Adrenal gland (tissue), 19 donors: Measurements from ENCODE around the gene ORC5. TPM values are rescaled to one million over a fixed set of nuclear protein-coding genes. Genes with fewer than 3 reads are reported as not detected.

Source experiments
- DNase-seq, 7 donors: peaks; one replicate each; pipeline ENCODE4 v3.0.0-alpha.2; 2019 to 2020
- H3K27ac ChIP-seq, 5 donors: fragments of 200-600 bp; sonication (generic) in 4 of 5; 1 replicate in 3 of 5; 2 replicates in 2 of 5; pipeline versions ENCODE4 v1.5.1 to v1.8.0; 2016 to 2020; ENCODE audit warnings: mild to moderate bottlenecking in 1 of 5
- H3K27me3 ChIP-seq: fragments of 200-600 bp; 2 replicates; pipeline ENCODE4 v1.8.0; 2021
- H3K36me3 ChIP-seq, 2 donors: fragments of 200-600 bp; replicated peaks in 1 of 2; 1 replicate in 1 of 2; 2 replicates in 1 of 2; pipeline versions ENCODE4 v1.5.1 to v1.8.0; 2018 to 2022
- H3K4me1 ChIP-seq, 2 donors: fragments of 200-600 bp; replicated peaks in 1 of 2; 1 replicate in 1 of 2; 2 replicates in 1 of 2; pipeline versions ENCODE4 v1.5.1 to v1.8.0; 2018 to 2021
- H3K4me3 ChIP-seq, 4 donors: fragments of 200-600 bp; sonication (generic) in 3 of 4; one replicate each; pipeline ENCODE4 v1.5.1; 2016 to 2018
- H3K9me3 ChIP-seq, 3 donors: fragments of 200-600 bp; sonication (generic) in 1 of 3; replicated peaks in 1 of 3; 1 replicate in 2 of 3; 2 replicates in 1 of 3; pipeline versions ENCODE4 v1.5.1 to v1.8.0; 2016 to 2021
- POLR2A ChIP-seq, 2 donors: fragments of 450-650 bp; IDR thresholded peaks; one replicate each; pipeline ENCODE4 v1.6.1; 2017; ENCODE audit warnings: antibody characterized with exemption in 2 of 2, mild to moderate bottlenecking in 2 of 2, moderate library complexity in 1 of 2
- whole genome bisulfite sequencing, 4 donors: extraction: QIAGEN DNeasy Blood & Tissue Kit in 2 of 4; methylation state at CpG; one replicate each; pipeline versions ENCODE4 v1.1.5 to v1.1.7; 2013 to 2017; 5-methylcytosine and 5-hydroxymethylcytosine counted together
- intact Hi-C, 2 donors: fragments of 100-400 bp; cut with DNase I; formaldehyde crosslinking; loops; one replicate each; pipeline versions ENCODE4 v1.14.1 to v1.15.0; 2022 to 2023
- long read RNA-seq, 10 donors: library from polyadenylated mRNA in 3 of 10; unstranded in 2 of 10; stranded (forward) in 1 of 10; transcript quantifications; one replicate each; pipeline ENCODE4 v2.0.0 and lab custom pipeline, GENCODE V29; 2021 to 2026
- polyA plus RNA-seq, 3 donors: library from polyadenylated mRNA; stranded (reverse); fragments of 200-250 nt in 2 of 3; fragments of 350-450 nt in 1 of 3; fragmentation: Illumina TruSeq in 1 of 3; extraction: RNeasy Lipid Tissue Mini Kit (QIAGEN cat#74804) in 1 of 3; gene quantifications; one replicate each; pipeline ENCODE4 v1.2.3, GENCODE V29; 2013 to 2014
- total RNA-seq, 9 donors: library from RNA; depleted of rRNA in 4 of 9; stranded (reverse); fragments of >200 nt in 4 of 9; fragments of 120-200 nt in 1 of 9; fragmentation: NEBNext Ultra II Directional in 1 of 9; extraction: Animal tissue kit (Norgen Biotek cat#: 25700) in 1 of 9; gene quantifications; one replicate each; pipeline versions ENCODE4 v1.1.0 to v1.2.4, GENCODE V29; 2013 to 2023
- TF ChIP-seq, protein P1 (sequence below), 6 experiments: fragments of 450-650 bp in 4 of 6; fragments of 200-600 bp in 2 of 6; sonication (generic) in 1 of 6; IDR thresholded peaks; 1 replicate in 5 of 6; 2 replicates in 1 of 6; pipeline versions ENCODE4 v1.5.1 to v1.8.0; 2016 to 2021; ENCODE audit warnings: antibody characterized with exemption in 6 of 6, mild to moderate bottlenecking in 2 of 6, moderate library complexity in 1 of 6
- donor health status: healthy with polysubstance abuse.
- donor health status: Bipolar disorder and iron deficiency.
- donor health status: DM: yes; HTN: yes; CAD: no.
- donor health status: DM: no; HTN: no; CAD: no.
- donor health status: DM: no; HTN: no; CAD: no.
- donor health status: DM: yes; HTN: yes; CAD: no.

ORC5 gene
- total RNA-seq: 10 to 100 TPM in 8 of 9 donors, 1 to 10 TPM in 1; 6.6 to 97.7 (median 20.6) TPM
- 10 to 100 TPM in 1 of 3 donors, 1 to 10 TPM in 2; 4.5 to 32.3 (median 5.2) TPM for polyA plus RNA-seq
- long read RNA-seq, donor 1, transcript ORC5-201 (14 exons, 1,958 nt): major isoform, 7 of 7 reads
- long read RNA-seq, donor 1, partial matches to known transcripts: 0 of 7 reads
- long read RNA-seq, donor 1, other reads (novel, unspliced or antisense): 0 of 7 reads
- long read RNA-seq, donor 2, partial matches to known transcripts: 0 of 3 reads
- long read RNA-seq, donor 2, other reads (novel, unspliced or antisense): 0 of 3 reads
- long read RNA-seq, donor 3, partial matches to known transcripts: 0 of 4 reads
- long read RNA-seq, donor 3, other reads (novel, unspliced or antisense): 0 of 4 reads
- long read RNA-seq, donor 4, transcript ORC5-201 (14 exons, 1,958 nt): major isoform, 8 of 13 reads
- long read RNA-seq, donor 4, partial matches to known transcripts: 4 of 13 reads
- long read RNA-seq, donor 4, other reads (novel, unspliced or antisense): 1 of 13 reads
- long read RNA-seq, donor 5, transcript ORC5-201 (14 exons, 1,958 nt): major isoform, 22 of 28 reads
- long read RNA-seq, donor 5, partial matches to known transcripts: 0 of 28 reads
- long read RNA-seq, donor 5, other reads (novel, unspliced or antisense): 6 of 28 reads
- long read RNA-seq, donor 6, transcript ORC5-201 (14 exons, 1,958 nt): major isoform, 7 of 13 reads
- long read RNA-seq, donor 6, partial matches to known transcripts: 3 of 13 reads
- long read RNA-seq, donor 6, other reads (novel, unspliced or antisense): 3 of 13 reads
- long read RNA-seq, donor 7, partial matches to known transcripts: 0 of 5 reads
- long read RNA-seq, donor 7, other reads (novel, unspliced or antisense): 0 of 5 reads
- long read RNA-seq, donor 8, transcript ORC5-201 (14 exons, 1,958 nt): major isoform, 6 of 13 reads
- long read RNA-seq, donor 8, partial matches to known transcripts: 6 of 13 reads
- long read RNA-seq, donor 8, other reads (novel, unspliced or antisense): 0 of 13 reads
- long read RNA-seq, donor 9, transcript ORC5-201 (14 exons, 1,958 nt): major isoform, 9 of 9 reads
- long read RNA-seq, donor 9, partial matches to known transcripts: 0 of 9 reads
- long read RNA-seq, donor 9, other reads (novel, unspliced or antisense): 0 of 9 reads
- long read RNA-seq, donor 10, partial matches to known transcripts: 0 of 3 reads
- long read RNA-seq, donor 10, other reads (novel, unspliced or antisense): 0 of 3 reads

DNA sequence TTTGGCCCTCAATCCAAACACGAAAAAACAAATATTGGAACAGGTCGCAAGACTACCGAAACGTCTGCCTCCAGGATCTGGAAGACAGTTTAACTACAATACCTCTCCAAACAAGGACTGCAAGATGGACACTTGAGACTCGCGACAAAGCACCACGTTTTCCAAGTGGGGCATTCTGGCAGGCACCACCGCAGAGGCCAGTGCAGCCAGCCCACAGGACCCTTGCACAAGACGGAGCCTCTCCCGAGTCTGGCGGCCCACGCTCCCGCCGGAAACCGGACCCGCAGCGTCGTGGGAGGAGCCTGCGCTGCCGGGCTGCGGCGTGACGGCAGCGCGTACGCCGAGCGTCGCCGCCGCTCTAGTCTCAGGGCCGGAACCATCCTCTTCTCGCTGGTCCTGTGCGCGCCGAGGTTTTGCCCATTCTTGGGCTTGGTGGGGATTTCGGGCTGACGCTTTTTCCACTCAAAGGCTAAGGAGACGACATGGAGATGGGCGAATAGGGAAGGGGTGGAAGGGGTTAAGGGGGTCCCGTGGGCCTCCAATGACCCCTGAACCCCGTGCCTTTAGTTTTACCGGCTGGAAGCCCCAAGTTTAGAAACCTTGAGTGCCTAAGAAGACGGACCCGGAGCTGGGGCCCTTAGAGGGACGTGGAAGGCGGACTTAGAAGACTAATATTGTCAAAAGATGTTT, at the start of gene ORC5:
Gene ORC5 (minus strand): TSS at position 283 of the 690 bp plus-strand sequence. CDS start 109 bp downstream, at position 174.
- Histone ChIP-seq H3K4me3 (peak within 1 kb of the TSS; percentile 47 to 99 (median 84)), H3K27me3 (no peaks in the 10 kb centered on the region), H3K9me3 (no peaks in the 10 kb centered on the region), H3K36me3 (peaks cover 0 to 4% of the 10 kb centered on the region in 2 donors), H3K27ac (peak within 1 kb of the TSS in 4 of 5 donors; percentile 17 to 87 (median 56)), H3K4me1 (peaks cover 11 to 35% of the 10 kb centered on the region in 2 donors)
- 0 to 1% (median 1%) methylated on average over 9 to 47 of the region's 47 CpGs for WGBS, 4 donors
- TF ChIP-seq, protein P1, sequence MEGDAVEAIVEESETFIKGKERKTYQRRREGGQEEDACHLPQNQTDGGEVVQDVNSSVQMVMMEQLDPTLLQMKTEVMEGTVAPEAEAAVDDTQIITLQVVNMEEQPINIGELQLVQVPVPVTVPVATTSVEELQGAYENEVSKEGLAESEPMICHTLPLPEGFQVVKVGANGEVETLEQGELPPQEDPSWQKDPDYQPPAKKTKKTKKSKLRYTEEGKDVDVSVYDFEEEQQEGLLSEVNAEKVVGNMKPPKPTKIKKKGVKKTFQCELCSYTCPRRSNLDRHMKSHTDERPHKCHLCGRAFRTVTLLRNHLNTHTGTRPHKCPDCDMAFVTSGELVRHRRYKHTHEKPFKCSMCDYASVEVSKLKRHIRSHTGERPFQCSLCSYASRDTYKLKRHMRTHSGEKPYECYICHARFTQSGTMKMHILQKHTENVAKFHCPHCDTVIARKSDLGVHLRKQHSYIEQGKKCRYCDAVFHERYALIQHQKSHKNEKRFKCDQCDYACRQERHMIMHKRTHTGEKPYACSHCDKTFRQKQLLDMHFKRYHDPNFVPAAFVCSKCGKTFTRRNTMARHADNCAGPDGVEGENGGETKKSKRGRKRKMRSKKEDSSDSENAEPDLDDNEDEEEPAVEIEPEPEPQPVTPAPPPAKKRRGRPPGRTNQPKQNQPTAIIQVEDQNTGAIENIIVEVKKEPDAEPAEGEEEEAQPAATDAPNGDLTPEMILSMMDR (IDR thresholded peaks at IDR 0.05): no peak
- TF ChIP-seq POLR2A (IDR thresholded peaks at IDR 0.05): peak; percentile 41 to 73
- intact Hi-C loops: no loop called here
- DNase-seq: peak; percentile 68 to 81 (median 73)

DNA sequence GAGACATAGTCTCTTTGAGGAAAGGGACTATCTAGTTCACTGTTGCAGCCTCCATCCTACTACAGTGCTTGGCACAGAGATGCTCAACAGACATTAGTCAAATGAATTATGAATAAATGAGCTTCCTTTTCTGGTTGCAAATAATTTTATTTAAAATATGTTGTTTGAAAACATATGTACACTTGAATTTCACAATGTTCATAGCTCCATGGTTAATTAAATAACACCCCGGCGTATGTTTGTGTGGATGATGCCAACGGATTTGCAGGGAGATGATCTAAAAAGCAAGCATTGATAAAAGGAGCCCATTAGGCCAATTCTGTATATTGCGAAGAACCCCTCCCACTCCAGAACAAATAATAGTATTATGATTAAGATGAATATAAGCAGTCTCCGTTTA, 47.8 kb upstream of the ORC5 start:
- no peak for DNase-seq
- TF ChIP-seq POLR2A (IDR thresholded peaks at IDR 0.05): no peak
- TF ChIP-seq, protein P1 (IDR thresholded peaks at IDR 0.05): no peak
- Histone ChIP-seq H3K4me1 (no peaks in the 10 kb centered on the region), H3K36me3 (no peaks in the 10 kb centered on the region), H3K4me3 (no peak overlapping the region), H3K27me3 (peaks cover 3% of the 10 kb centered on the region), H3K27ac (no peak overlapping the region), H3K9me3 (no peaks in the 10 kb centered on the region)
- 77 to 83% (median 80%) methylated on average over 5 of the region's 5 CpGs for WGBS, 4 donors
- intact Hi-C loops: no loop called here

DNA sequence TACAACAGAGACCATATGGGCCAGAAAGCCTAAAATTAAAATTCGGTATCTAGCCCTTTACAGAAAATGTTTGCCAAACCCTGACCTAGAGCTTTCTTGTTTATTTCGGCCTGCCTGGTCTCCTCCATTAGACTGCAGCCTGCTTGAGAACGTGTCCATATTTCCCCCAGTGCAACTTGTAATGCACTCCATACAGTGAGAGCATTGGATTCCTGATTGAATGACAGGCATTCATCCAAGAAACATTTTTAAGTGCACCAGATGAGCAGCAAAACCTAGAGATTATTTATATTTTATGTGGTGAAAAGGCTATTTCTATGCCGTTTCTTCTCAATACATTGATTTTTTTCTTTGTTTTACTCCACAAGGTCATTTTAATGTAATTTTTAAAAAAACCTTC, 47.4 kb upstream of the ORC5 start:
- H3K27ac ChIP-seq: no peak overlapping the region
- H3K9me3 ChIP-seq: no peaks in the 10 kb centered on the region
- H3K27me3 ChIP-seq: peaks cover 3% of the 10 kb centered on the region
- H3K36me3 ChIP-seq: no peaks in the 10 kb centered on the region
- WGBS, 4 donors: 82 to 86% (median 83%) methylated on average over 4 of the region's 4 CpGs
- TF ChIP-seq, protein P1 (IDR thresholded peaks at IDR 0.05): no peak
- no peak for TF ChIP-seq POLR2A (IDR thresholded peaks at IDR 0.05)
- no peaks in the 10 kb centered on the region for H3K4me1 ChIP-seq
- DNase-seq: no peak
- H3K4me3 ChIP-seq: no peak overlapping the region
- intact Hi-C loops: no loop called here
